Ovary (tissue), 9 donors: ENCODE results near the gene PCDHGB5. TPM values are rescaled to one million over a fixed set of nuclear protein-coding genes. Genes with fewer than 3 reads are reported as not detected.

Experiments used
- DNase-seq, 5 donors: peaks; one replicate each; pipeline ENCODE4 v3.0.0-alpha.2; 2019 to 2020
- H3K27ac ChIP-seq, 2 donors: fragments of 200-600 bp; one replicate each; pipeline versions ENCODE4 v1.5.1 to v1.8.0; 2019 to 2022
- H3K27me3 ChIP-seq: fragments of 200-600 bp; one replicate; pipeline ENCODE4 v1.8.0; 2022
- H3K36me3 ChIP-seq: fragments of 200-600 bp; sonication (generic); one replicate; pipeline ENCODE4 v1.5.1; 2019
- H3K4me1 ChIP-seq: one replicate; pipeline ENCODE4 v1.8.1; 2013; ENCODE audit warnings: mild to moderate bottlenecking, moderate library complexity; ENCODE audit not compliant: insufficient read depth
- H3K4me3 ChIP-seq: fragments of 200-600 bp; sonication (generic); one replicate; pipeline ENCODE4 v1.5.1; 2017
- H3K9me3 ChIP-seq, 2 donors: fragments of 200-600 bp in 1 of 2; sonication (generic) in 1 of 2; one replicate each; pipeline versions ENCODE4 v1.5.1 to v1.8.1; 2013 to 2019; ENCODE audit warnings: mild to moderate bottlenecking in 1 of 2, moderate library complexity in 1 of 2
- CTCF ChIP-seq, 3 donors: fragments of 450-650 bp in 2 of 3; fragments of 200-600 bp in 1 of 3; IDR thresholded peaks; one replicate each; pipeline versions ENCODE4 v1.5.1 to v1.8.0; 2016 to 2022; ENCODE audit warnings: antibody characterized with exemption in 3 of 3, mild to moderate bottlenecking in 1 of 3
- EP300 ChIP-seq: sonication (generic); formaldehyde crosslinking; IDR thresholded peaks from one replicate; pipeline ENCODE4 v1.6.1; 2017; ENCODE audit warnings: antibody characterized with exemption
- POLR2A ChIP-seq: fragments of 450-650 bp; IDR thresholded peaks from one replicate; pipeline ENCODE4 v1.6.1; 2017; ENCODE audit warnings: antibody characterized with exemption, mild to moderate bottlenecking, moderate library complexity
- WGBS, 3 donors: extraction: QIAGEN DNeasy Blood & Tissue Kit in 1 of 3; methylation state at CpG; one replicate each; pipeline versions ENCODE4 v1.1.5 to v1.1.7; 2013 to 2017; 5-methylcytosine and 5-hydroxymethylcytosine counted together
- intact Hi-C, 4 donors: fragments of 100-400 bp; cut with DNase I; formaldehyde crosslinking; loops; one replicate each; pipeline versions ENCODE4 v1.11.0 to v1.15.1; 2022 to 2023
- polyA plus RNA-seq, 2 donors: library from polyadenylated mRNA; stranded (reverse); fragments of 200-250 nt in 1 of 2; fragments of 350-450 nt in 1 of 2; fragmentation: Illumina TruSeq in 1 of 2; extraction: RNeasy Lipid Tissue Mini Kit (QIAGEN cat#74804) in 1 of 2; gene quantifications; one replicate each; pipeline ENCODE4 v1.2.3, GENCODE V29; 2013 to 2014
- total RNA-seq, 7 donors: library from RNA; depleted of rRNA in 2 of 7; stranded (reverse); fragments of >200 nt in 2 of 7; fragmentation: NEBNext Ultra II Directional in 3 of 7; extraction: Animal tissue kit (Norgen Biotek cat#: 25700) in 3 of 7; gene quantifications; one replicate each; pipeline versions ENCODE4 v1.1.0 to v1.2.4, GENCODE V29; 2016 to 2023
- donor health status: DM: no; HTN: no; CAD: no; lungs with moderate emphysema.
- donor health status: DM: no; HTN: no; CAD: no.
- donor health status: Bipolar disorder and iron deficiency.
- donor health status: DM: yes; HTN: yes; CAD: no.
- donor health status: DM: no; HTN: no; CAD: no.
- donor health status: DM: yes; HTN: yes; CAD: no.

The PCDHGB5 gene
- total and polyA plus RNA-seq, 9 donors = 4.5 to 19.7 (median 16.5) TPM

GRCh38 chr5:141359790-141360426 lies 37.8 kb upstream of the PCDHGB5 start, which contains the start of gene PCDHGB2:
Gene PCDHGB2 (plus strand): TSS chr5:141359994. CDS start chr5:141360136, 142 bp downstream.
- intact Hi-C loops = no loop called here
- DNase-seq = no peak

GRCh38 chr5:141360685-141361084 lies 37.1 kb upstream of the PCDHGB5 start:
- DNase-seq = no peak
- Histone ChIP-seq H3K9me3 (peaks cover 7 to 64% of the 10 kb centered on the region in 2 donors), H3K4me3 (no peak overlapping the region), H3K36me3 (no peaks in the 10 kb centered on the region), H3K4me1 (no peaks in the 10 kb centered on the region), H3K27me3 (no peaks in the 10 kb centered on the region), H3K27ac (no peak overlapping the region)
- WGBS, 3 donors = 31 to 43% (median 39%) methylated on average over 15 of the region's 15 CpGs
- no peak for TF ChIP-seq POLR2A
- TF ChIP-seq EP300 = no peak
- TF ChIP-seq CTCF (IDR thresholded peaks at IDR 0.05) = no peak
- intact Hi-C loops = no loop called here

More at GRCh38 chr5:141359790-141360426, 37.8 kb upstream of the PCDHGB5 start, which contains the start of gene PCDHGB2:
- no peak for TF ChIP-seq CTCF (IDR thresholded peaks at IDR 0.05)
- TF ChIP-seq EP300 = no peak
- no peak for TF ChIP-seq POLR2A
- H3K4me1 ChIP-seq = no peaks in the 10 kb centered on the region
- no peaks in the 10 kb centered on the region for H3K36me3 ChIP-seq
- peak within 1 kb of the TSS; percentile 22 for H3K4me3 ChIP-seq
- H3K27me3 ChIP-seq = no peaks in the 10 kb centered on the region
- peaks cover 7 to 64% of the 10 kb centered on the region in 2 donors for H3K9me3 ChIP-seq
- WGBS, 3 donors = 17 to 25% (median 19%) methylated on average over 24 of the region's 24 CpGs
- no peak within 1 kb of the TSS for H3K27ac ChIP-seq

DNA sequence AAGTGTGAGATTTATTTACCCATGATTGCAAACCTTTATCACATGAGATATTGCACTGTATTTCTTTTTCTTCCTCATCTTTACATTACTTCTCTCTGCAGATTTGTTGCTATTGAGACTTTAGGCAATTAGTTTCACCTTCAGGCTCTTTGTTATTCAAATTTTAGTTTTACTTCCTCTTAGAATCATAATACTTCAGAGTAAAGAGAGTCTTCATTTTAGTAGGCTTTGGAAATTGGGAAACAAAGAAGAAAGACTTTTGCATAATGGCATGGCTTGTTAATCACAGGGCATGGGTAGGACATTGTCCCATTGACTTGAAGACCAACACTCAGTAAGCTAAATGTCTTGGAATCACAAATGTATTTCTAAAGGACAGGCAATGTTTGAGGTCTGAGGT lies 35.0 kb upstream of the PCDHGB5 start:
- DNase-seq = no peak
- TF ChIP-seq POLR2A = no peak
- TF ChIP-seq EP300 = no peak
- no peak for TF ChIP-seq CTCF (IDR thresholded peaks at IDR 0.05)
- no peaks in the 10 kb centered on the region for H3K36me3 ChIP-seq
- no peak overlapping the region for H3K4me3 ChIP-seq
- H3K27me3 ChIP-seq = no peaks in the 10 kb centered on the region
- intact Hi-C loops = no loop called here
- H3K27ac ChIP-seq = no peak overlapping the region
- H3K4me1 ChIP-seq = no peaks in the 10 kb centered on the region
- H3K9me3 ChIP-seq = peaks cover 0 to 56% of the 10 kb centered on the region in 2 donors

DNA sequence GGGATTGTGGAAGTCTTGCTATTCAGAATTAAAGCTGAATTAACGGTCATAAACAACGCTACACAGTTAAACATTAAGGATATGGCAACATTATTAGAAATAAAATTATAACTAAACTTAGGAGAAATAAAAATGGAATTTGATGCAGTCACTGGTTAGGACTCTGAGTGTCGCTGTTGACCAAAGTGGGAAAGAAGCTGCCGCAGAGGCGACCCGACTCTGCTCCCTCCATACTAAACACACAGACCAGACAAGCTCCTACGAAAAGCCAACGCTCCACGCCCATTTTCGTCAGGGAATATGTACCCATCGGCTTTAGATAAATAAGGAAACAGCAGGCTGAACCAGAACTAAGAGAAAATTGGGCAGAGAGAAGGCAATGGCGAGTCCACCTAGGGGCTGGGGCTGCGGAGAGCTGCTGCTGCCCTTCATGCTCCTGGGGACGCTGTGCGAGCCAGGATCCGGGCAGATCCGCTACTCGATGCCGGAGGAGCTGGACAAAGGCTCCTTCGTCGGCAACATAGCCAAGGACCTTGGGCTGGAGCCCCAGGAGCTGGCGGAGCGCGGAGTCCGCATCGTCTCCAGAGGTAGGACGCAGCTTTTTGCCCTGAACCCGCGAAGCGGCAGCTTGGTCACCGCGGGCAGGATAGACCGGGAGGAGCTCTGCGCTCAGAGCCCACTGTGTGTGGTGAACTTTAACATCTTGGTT lies 33.6 kb upstream of the PCDHGB5 start, which contains the start of gene PCDHGA5:
PCDHGA5 (plus strand) TSS at position 211 of the 709 bp plus-strand sequence; CDS start at position 380, 169 bp downstream.
- peaks cover 0 to 52% of the 10 kb centered on the region in 2 donors for H3K9me3 ChIP-seq
- no peak for DNase-seq
- H3K27me3 ChIP-seq = no peaks in the 10 kb centered on the region
- no peaks in the 10 kb centered on the region for H3K36me3 ChIP-seq
- H3K27ac ChIP-seq = no peak within 1 kb of the TSS
- TF ChIP-seq EP300 (no peak), CTCF (IDR thresholded peaks at IDR 0.05) (no peak)
- H3K4me3 ChIP-seq = peak within 1 kb of the TSS; percentile 17
- no peaks in the 10 kb centered on the region for H3K4me1 ChIP-seq
- 11 to 18% (median 16%) methylated on average over 34 of the region's 34 CpGs for WGBS, 3 donors
- intact Hi-C loops = no loop called here
